ENCODE measurements around the gene STK32B. TPM values are rescaled to one million over a fixed set of nuclear protein-coding genes. Genes with fewer than 3 reads are reported as not detected.

Gene STK32B
- total and polyA plus RNA-seq, 2 of the 4 experiments (the other 2 are of a cell fraction) = 5.5 to 6.3 TPM

DNA sequence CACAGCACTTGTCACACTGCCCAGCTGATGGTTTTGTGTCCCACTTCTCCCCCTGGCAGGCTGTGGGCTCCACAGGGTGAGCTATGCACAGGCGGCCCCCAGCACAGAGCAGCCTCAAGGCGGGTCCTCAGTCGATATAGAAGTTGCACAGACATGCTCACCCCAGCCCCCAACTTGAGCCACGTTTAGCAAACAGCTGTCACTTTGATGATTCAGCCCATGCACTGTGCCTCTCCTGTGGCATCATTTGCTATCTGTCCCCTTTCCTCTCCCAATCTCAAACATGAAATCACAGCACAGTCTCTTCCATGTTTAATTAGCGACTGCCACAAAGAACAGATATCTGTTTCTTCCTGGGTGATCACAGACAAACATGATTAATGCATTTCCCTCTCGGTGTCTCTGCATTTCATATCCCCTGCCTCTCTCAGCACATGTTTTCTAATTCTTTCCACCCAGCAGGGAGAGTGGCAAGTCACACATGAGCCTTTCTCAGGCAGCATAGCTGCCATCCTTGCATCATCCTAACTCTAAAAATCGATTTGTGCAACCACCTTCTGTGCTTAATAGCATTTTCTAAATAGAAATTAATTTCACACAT lies 452.2 kb downstream of the STK32B start:
- H3K18ac ChIP-seq (ENCODE audit: low read depth, low read length) = no peak overlapping the region
- CTCF ChIA-PET = no interaction called here
- in situ Hi-C loops (cut with MboI; ENCODE audit: low sequenced_read_pairs) = no loop called here
- H2AK5ac ChIP-seq (ENCODE audit: low read depth, low read length) = no peak overlapping the region
- no peak overlapping the region for H2BK5ac ChIP-seq (ENCODE audit: low read depth, low read length, poor library complexity, severe bottlenecking)
- no peak for DNase-seq
- no peak overlapping the region for H3K4me2 ChIP-seq (ENCODE audit: low read depth, low read length)
- H3K23ac ChIP-seq (ENCODE audit: low read depth, low read length) = no peak overlapping the region
- no peak overlapping the region for H2BK15ac ChIP-seq (ENCODE audit: low read depth, low read length)
- intact Hi-C loops (cut with micrococcal nuclease) = no loop called here
- ATAC-seq (ENCODE audit: low read depth) = no peak
- peaks cover 11% of the 10 kb centered on the region; the same call in 1 of the 2 replicates for H3K9me1 ChIP-seq (ENCODE audit: insufficient read depth, low read length)
- H3K27ac ChIP-seq (ENCODE audit: insufficient read depth, low read length) = no peak overlapping the region
- no peak overlapping the region; the same call in 1 of the 2 replicates for H3K4ac ChIP-seq (ENCODE audit: low read depth, low read length)
- POLR2A ChIA-PET (ENCODE audit: unreplicated experiment) = no interaction called here
- H3K36me3 ChIP-seq (ENCODE audit: control insufficient read depth, insufficient read depth, low read length) = peaks cover 8% of the 10 kb centered on the region
- H4K20me1 ChIP-seq (ENCODE audit: insufficient read depth, low read length) = no peaks in the 10 kb centered on the region
- H4K8ac ChIP-seq (ENCODE audit: low read depth in 2 of 2, low read length in 2 of 2) = no peak overlapping the region
- no peaks in the 10 kb centered on the region for H3K79me1 ChIP-seq (ENCODE audit: low read depth in 1 of 2, low read length in 2 of 2)
- H3K56ac ChIP-seq (ENCODE audit: extremely low read depth, insufficient read depth, low read length) = no peak overlapping the region
- no peaks in the 10 kb centered on the region for H3K27me3 ChIP-seq (ENCODE audit: control insufficient read depth, insufficient read depth, low read length)
- 57% methylated on average over 5 of the region's 7 CpGs; no CpG with 5 or more reads in 1 of the 2 experiments for WGBS, 2 experiments (ENCODE audit: extremely low coverage in 2 of 2, insufficient read length in 1 of 2)
- no peak overlapping the region for H4K5ac ChIP-seq (ENCODE audit: low read depth, low read length)
- H3K9ac ChIP-seq (ENCODE audit: low read depth, low read length) = no peak overlapping the region
- H3K9me3 ChIP-seq (ENCODE audit: control insufficient read depth, insufficient read depth, low read length) = no peaks in the 10 kb centered on the region
- no peak overlapping the region for H2BK20ac ChIP-seq (ENCODE audit: low read depth, low read length)
- no peak overlapping the region for H3K4me3 ChIP-seq (ENCODE audit: insufficient read depth, low read depth, low read length)
- no peak overlapping the region for H2BK120ac ChIP-seq (ENCODE audit: low read depth, low read length)
- TF ChIP-seq CHD1 (IDR thresholded peaks at IDR 0.05; ENCODE audit: low read depth, low read length) = no peak
- TF ChIP-seq RCOR1 (IDR thresholded peaks at IDR 0.05; ENCODE audit: insufficient replicate concordance, low read length) = no peak
- no peak for TF ChIP-seq SMC3 (IDR thresholded peaks at IDR 0.05; ENCODE audit: low read depth, low read length)
- TF ChIP-seq CEBPB (IDR thresholded peaks at IDR 0.05; ENCODE audit: low read depth, low read length) = no peak
- TF ChIP-seq MXI1 (IDR thresholded peaks at IDR 0.05; ENCODE audit: borderline replicate concordance, low read depth, low read length) = no peak
- TF ChIP-seq RFX5 (IDR thresholded peaks at IDR 0.05; ENCODE audit: low read depth, low read length) = no peak
- TF ChIP-seq FOS (IDR thresholded peaks at IDR 0.05; ENCODE audit: low read depth, low read length) = no peak
- no peak for TF ChIP-seq MAZ (IDR thresholded peaks at IDR 0.05; ENCODE audit: borderline replicate concordance, low read depth, low read length)
- TF ChIP-seq MAFK (IDR thresholded peaks at IDR 0.05; ENCODE audit: low read depth, low read length) = no peak
- TF ChIP-seq, protein P1, sequence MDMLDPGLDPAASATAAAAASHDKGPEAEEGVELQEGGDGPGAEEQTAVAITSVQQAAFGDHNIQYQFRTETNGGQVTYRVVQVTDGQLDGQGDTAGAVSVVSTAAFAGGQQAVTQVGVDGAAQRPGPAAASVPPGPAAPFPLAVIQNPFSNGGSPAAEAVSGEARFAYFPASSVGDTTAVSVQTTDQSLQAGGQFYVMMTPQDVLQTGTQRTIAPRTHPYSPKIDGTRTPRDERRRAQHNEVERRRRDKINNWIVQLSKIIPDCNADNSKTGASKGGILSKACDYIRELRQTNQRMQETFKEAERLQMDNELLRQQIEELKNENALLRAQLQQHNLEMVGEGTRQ (IDR thresholded peaks at IDR 0.05; ENCODE audit: low read depth, low read length) = no peak
- TF ChIP-seq BHLHE40 (IDR thresholded peaks at IDR 0.05; ENCODE audit: low read depth, low read length) = no peak
- TF ChIP-seq ELK1 (IDR thresholded peaks at IDR 0.05; ENCODE audit: borderline replicate concordance, low read depth, low read length) = no peak
- no peak for TF ChIP-seq POLR2A (IDR thresholded peaks at IDR 0.05; ENCODE audit: low read depth, low read length)
- TF ChIP-seq NFE2L2 (IDR thresholded peaks at IDR 0.05; ENCODE audit: low read depth, low read length) = no peak
- H2AK9ac ChIP-seq (replicated peaks; ENCODE audit: low read depth, low read length, poor library complexity) = no peak overlapping the region
- dilution Hi-C loops (cut with HindIII; ENCODE audit: low sequenced_read_pairs, unreplicated experiment) = no loop called here
- no peak overlapping the region for H2AFZ ChIP-seq (replicated peaks; ENCODE audit: low read length, poor library complexity)
- no peak overlapping the region for H4K91ac ChIP-seq (ENCODE audit: insufficient read depth, low read depth, low read length)
- H3K14ac ChIP-seq (replicated peaks; ENCODE audit: low read depth, low read length) = no peak overlapping the region
- peaks cover 7% of the 10 kb centered on the region for H3K4me1 ChIP-seq (ENCODE audit: control insufficient read depth, insufficient read depth, low read length)
- BruUV-seq (replicated peaks) = no TSS peak
